Measurements from ENCODE around the gene ABCA8. TPM values are rescaled to one million over a fixed set of nuclear protein-coding genes. Genes with fewer than 3 reads are reported as not detected.
"Not testable (repeated sequence)": the region's sequence is repeated elsewhere in the genome, so short reads cannot be mapped to it uniquely, and the experiment has no call there.

The ABCA8 gene
- polyA plus RNA-seq, 3 donors, result not detected

GRCh38 chr17:68963958-68964357 is 8.8 kb upstream of the ABCA8 start:
- WGBS (ENCODE audit: insufficient coverage), result 100% methylated on average over 1 of the region's 4 CpGs
- Histone ChIP-seq H3K79me2 (ENCODE audit: insufficient read depth, low read length) (no peaks in the 10 kb centered on the region), H3K9ac (ENCODE audit: insufficient read depth, low read length, poor library complexity, severe bottlenecking) (no peak overlapping the region), H3K4me2 (replicated peaks; ENCODE audit: extremely low read depth, low read length, poor library complexity, severe bottlenecking) (no peak overlapping the region), H3K36me3 (replicated peaks in 1 of 2; ENCODE audit: control insufficient read depth in 1 of 2, insufficient read depth in 2 of 2, low read length in 2 of 2) (no peaks in the 10 kb centered on the region), H3K27ac (ENCODE audit: low read depth in 1 of 2, low read length in 2 of 2) (no peak overlapping the region), H4K20me1 (ENCODE audit: insufficient read depth, low read length) (no peaks in the 10 kb centered on the region), H3K4me3 (replicated peaks in 1 of 3; ENCODE audit: low read depth in 2 of 3, low read length in 3 of 3) (no peak overlapping the region), H3K27me3 (ENCODE audit: control insufficient read depth in 2 of 2, insufficient read depth in 2 of 2, low read length in 2 of 2) (no peaks in the 10 kb centered on the region), H3K9me3 (replicated peaks in 1 of 2; ENCODE audit: control insufficient read depth in 1 of 2, insufficient read depth in 1 of 2, low read length in 2 of 2) (peaks cover 0 to 2% of the 10 kb centered on the region in 2 donors), H2AFZ (ENCODE audit: insufficient read depth, low read depth, low read length, poor library complexity, severe bottlenecking) (no peak overlapping the region), H3K4me1 (ENCODE audit: control insufficient read depth in 1 of 2, insufficient read depth in 2 of 2, low read length in 2 of 2) (peaks cover under 1 to 2% of the 10 kb centered on the region in 2 donors)
- TF ChIP-seq, protein P1, sequence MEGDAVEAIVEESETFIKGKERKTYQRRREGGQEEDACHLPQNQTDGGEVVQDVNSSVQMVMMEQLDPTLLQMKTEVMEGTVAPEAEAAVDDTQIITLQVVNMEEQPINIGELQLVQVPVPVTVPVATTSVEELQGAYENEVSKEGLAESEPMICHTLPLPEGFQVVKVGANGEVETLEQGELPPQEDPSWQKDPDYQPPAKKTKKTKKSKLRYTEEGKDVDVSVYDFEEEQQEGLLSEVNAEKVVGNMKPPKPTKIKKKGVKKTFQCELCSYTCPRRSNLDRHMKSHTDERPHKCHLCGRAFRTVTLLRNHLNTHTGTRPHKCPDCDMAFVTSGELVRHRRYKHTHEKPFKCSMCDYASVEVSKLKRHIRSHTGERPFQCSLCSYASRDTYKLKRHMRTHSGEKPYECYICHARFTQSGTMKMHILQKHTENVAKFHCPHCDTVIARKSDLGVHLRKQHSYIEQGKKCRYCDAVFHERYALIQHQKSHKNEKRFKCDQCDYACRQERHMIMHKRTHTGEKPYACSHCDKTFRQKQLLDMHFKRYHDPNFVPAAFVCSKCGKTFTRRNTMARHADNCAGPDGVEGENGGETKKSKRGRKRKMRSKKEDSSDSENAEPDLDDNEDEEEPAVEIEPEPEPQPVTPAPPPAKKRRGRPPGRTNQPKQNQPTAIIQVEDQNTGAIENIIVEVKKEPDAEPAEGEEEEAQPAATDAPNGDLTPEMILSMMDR (IDR thresholded peaks at IDR 0.05), result no peak
- H3K4me3 Mint-ChIP-seq, result no peak overlapping the region
- H3K27ac Mint-ChIP-seq, result no peak overlapping the region
- peaks cover 2 to 7% (median 4%) of the 10 kb centered on the region in 7 donors for H3K9me3 Mint-ChIP-seq
- DNase-seq, result no peak
- peaks cover 0 to 3% (median 0%) of the 10 kb centered on the region in 3 donors for H3K27me3 Mint-ChIP-seq (ENCODE audit: low read depth in 3 of 3)
- H3K36me3 Mint-ChIP-seq, result no peaks in the 10 kb centered on the region
- H3K4me1 Mint-ChIP-seq, result peaks cover 3% of the 10 kb centered on the region
- intact Hi-C loops (cut with micrococcal nuclease), result no loop called here

DNA sequence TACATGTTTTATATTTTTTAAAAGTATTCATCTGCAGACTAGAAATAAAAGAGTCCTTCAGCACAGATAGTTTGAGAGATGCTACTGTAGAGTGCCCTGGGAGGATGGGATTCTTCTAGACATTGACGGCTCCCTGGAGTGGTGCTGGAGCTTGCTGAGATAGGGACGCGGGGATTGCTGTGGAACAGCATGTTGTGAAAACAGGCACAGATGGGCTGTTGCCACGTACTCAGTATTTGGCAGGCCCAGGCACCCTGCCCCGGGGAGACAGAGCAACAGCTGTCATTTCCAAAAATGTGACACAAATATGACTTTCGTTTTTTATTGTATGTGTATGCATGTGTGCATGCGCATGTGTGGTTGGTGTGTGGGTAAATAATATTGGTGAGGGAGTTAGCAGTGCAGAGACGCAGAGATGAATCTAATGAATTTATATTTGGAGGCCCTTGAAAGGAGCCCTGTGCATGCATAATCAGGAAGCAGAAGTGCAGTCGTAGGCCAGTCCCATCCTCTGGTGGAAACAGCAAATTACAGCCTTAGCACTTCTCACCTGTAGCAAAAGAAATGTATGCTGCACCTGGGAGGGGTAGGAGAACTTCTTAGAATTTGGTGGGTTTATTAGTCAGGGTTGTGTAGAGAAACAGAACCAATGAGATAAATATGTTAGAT is 6.2 kb upstream of the ABCA8 start:
- Histone ChIP-seq H3K79me2 (ENCODE audit: insufficient read depth, low read length) (no peaks in the 10 kb centered on the region), H2AFZ (ENCODE audit: insufficient read depth, low read depth, low read length, poor library complexity, severe bottlenecking) (peak overlapping the region; percentile 36), H3K27ac (ENCODE audit: low read depth in 1 of 2, low read length in 2 of 2) (no peak overlapping the region), H3K9me3 (replicated peaks in 1 of 2; ENCODE audit: control insufficient read depth in 1 of 2, insufficient read depth in 1 of 2, low read length in 2 of 2) (peaks cover 0 to 3% of the 10 kb centered on the region in 2 donors), H3K4me1 (ENCODE audit: control insufficient read depth in 1 of 2, insufficient read depth in 2 of 2, low read length in 2 of 2) (no peaks in the 10 kb centered on the region), H3K4me2 (replicated peaks; ENCODE audit: extremely low read depth, low read length, poor library complexity, severe bottlenecking) (no peak overlapping the region), H3K4me3 (replicated peaks in 1 of 3; ENCODE audit: low read depth in 2 of 3, low read length in 3 of 3) (no peak overlapping the region), H4K20me1 (ENCODE audit: insufficient read depth, low read length) (no peaks in the 10 kb centered on the region), H3K9ac (ENCODE audit: insufficient read depth, low read length, poor library complexity, severe bottlenecking) (no peak overlapping the region), H3K27me3 (ENCODE audit: control insufficient read depth in 2 of 2, insufficient read depth in 2 of 2, low read length in 2 of 2) (no peaks in the 10 kb centered on the region), H3K36me3 (replicated peaks in 1 of 2; ENCODE audit: control insufficient read depth in 1 of 2, insufficient read depth in 2 of 2, low read length in 2 of 2) (no peaks in the 10 kb centered on the region)
- no peak overlapping the region for H3K4me3 Mint-ChIP-seq
- intact Hi-C loops (cut with micrococcal nuclease), result no loop called here
- H3K4me1 Mint-ChIP-seq, result no peaks in the 10 kb centered on the region
- DNase-seq, result no peak
- peaks cover under 1 to 8% (median 5%) of the 10 kb centered on the region in 7 donors for H3K9me3 Mint-ChIP-seq
- TF ChIP-seq, protein P1 (IDR thresholded peaks at IDR 0.05), result no peak
- H3K36me3 Mint-ChIP-seq, result no peaks in the 10 kb centered on the region
- H3K27me3 Mint-ChIP-seq (ENCODE audit: low read depth in 3 of 3), result no peaks in the 10 kb centered on the region
- 88% methylated on average over 8 of the region's 9 CpGs for WGBS (ENCODE audit: insufficient coverage)
- H3K27ac Mint-ChIP-seq, result peak overlapping the region in 1 of 7 donors; percentile 1

DNA sequence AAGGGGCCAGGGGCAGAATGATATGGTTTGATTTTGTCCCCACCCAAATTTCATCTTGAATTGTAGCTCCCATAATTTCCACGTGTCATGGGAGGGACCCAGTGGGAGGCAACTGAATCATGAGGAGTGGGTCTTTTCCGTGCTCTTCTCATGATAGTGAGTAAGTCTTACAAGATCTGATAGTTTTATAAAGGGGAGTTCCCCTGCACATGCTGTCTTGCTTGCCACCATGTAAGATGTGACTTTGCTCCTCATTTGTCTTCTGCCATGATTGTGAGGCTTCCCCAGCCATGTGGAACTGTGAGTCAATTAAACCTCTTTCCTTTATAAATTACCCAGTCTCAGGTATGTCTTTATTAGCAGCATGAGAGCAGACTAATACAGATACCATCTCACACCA is 3.9 kb upstream of the ABCA8 start:
- H3K4me1 Mint-ChIP-seq; H3K36me3 Mint-ChIP-seq; H4K20me1 ChIP-seq (ENCODE audit: insufficient read depth, low read length); DNase-seq; intact Hi-C loops (cut with micrococcal nuclease); H3K79me2 ChIP-seq (ENCODE audit: insufficient read depth, low read length); H3K27me3 ChIP-seq (ENCODE audit: control insufficient read depth in 2 of 2, insufficient read depth in 2 of 2, low read length in 2 of 2); H3K36me3 ChIP-seq (replicated peaks in 1 of 2; ENCODE audit: control insufficient read depth in 1 of 2, insufficient read depth in 2 of 2, low read length in 2 of 2); H3K9me3 Mint-ChIP-seq; H3K4me1 ChIP-seq (ENCODE audit: control insufficient read depth in 1 of 2, insufficient read depth in 2 of 2, low read length in 2 of 2); H3K9me3 ChIP-seq (replicated peaks in 1 of 2; ENCODE audit: control insufficient read depth in 1 of 2, insufficient read depth in 1 of 2, low read length in 2 of 2); H3K9ac ChIP-seq (ENCODE audit: insufficient read depth, low read length, poor library complexity, severe bottlenecking); H3K4me3 ChIP-seq (replicated peaks in 1 of 3; ENCODE audit: low read depth in 2 of 3, low read length in 3 of 3); H3K4me2 ChIP-seq (replicated peaks; ENCODE audit: extremely low read depth, low read length, poor library complexity, severe bottlenecking); H3K4me3 Mint-ChIP-seq; H3K27ac Mint-ChIP-seq; H3K27ac ChIP-seq (ENCODE audit: low read depth in 1 of 2, low read length in 2 of 2); H2AFZ ChIP-seq (ENCODE audit: insufficient read depth, low read depth, low read length, poor library complexity, severe bottlenecking); H3K27me3 Mint-ChIP-seq (ENCODE audit: low read depth in 3 of 3): not testable (repeated sequence)
- 100% methylated on average over 1 of the region's 2 CpGs for WGBS (ENCODE audit: insufficient coverage)
